HEK293T (cell line): ENCODE results near the gene PRKCE.

Experiments used
- CTCF ChIA-PET: fragments of 350-600 bp; formaldehyde crosslinking; extraction: SDS; loops from one replicate; lab custom pipeline; 2021; ENCODE audit warnings: antibody characterized with exemption, inconsistent platforms; lab: Yijun Ruan, JAX
- POLR2A ChIA-PET: fragments of 350-600 bp; formaldehyde crosslinking; extraction: SDS; loops from one replicate; lab custom pipeline; 2020; ENCODE audit warnings: antibody characterized with exemption, inconsistent platforms; lab: Yijun Ruan, JAX
- DNase-seq: peaks from one replicate; pipeline ENCODE4 v3.0.0; 2012; ENCODE audit warnings: mixed read lengths; ENCODE audit errors: extremely low spot score
- ARNT ChIP-seq: fragments of 450-650 bp; IDR thresholded peaks from 2 replicates; pipeline ENCODE4 v1.6.1; 2017; ENCODE audit warnings: mild to moderate bottlenecking
- BHLHE40 ChIP-seq: fragments of 450-650 bp; IDR thresholded peaks from 2 replicates; pipeline ENCODE4 v1.6.1; 2016; ENCODE audit warnings: mild to moderate bottlenecking, moderate library complexity, borderline replicate concordance
- CTBP1 ChIP-seq: fragments of 450-650 bp; IDR thresholded peaks from 2 replicates; pipeline ENCODE4 v1.6.1; 2016; ENCODE audit warnings: borderline replicate concordance
- ELF4 ChIP-seq: fragments of 450-650 bp; IDR thresholded peaks from 2 replicates; pipeline ENCODE4 v1.6.1; 2017; ENCODE audit warnings: antibody characterized with exemption
- FOXA1 ChIP-seq: fragments of 450-650 bp; IDR thresholded peaks from 2 replicates; pipeline ENCODE4 v1.6.1; 2016; ENCODE audit warnings: mild to moderate bottlenecking
- FOXK2 ChIP-seq: fragments of 450-650 bp; IDR thresholded peaks from 2 replicates; pipeline ENCODE4 v1.6.1; 2016; ENCODE audit warnings: mild to moderate bottlenecking
- FOXM1 ChIP-seq: fragments of 450-650 bp; IDR thresholded peaks from 2 replicates; pipeline ENCODE4 v1.6.1; 2017; ENCODE audit warnings: mild to moderate bottlenecking, borderline replicate concordance
- HDGF ChIP-seq: fragments of 450-650 bp; IDR thresholded peaks from 2 replicates; pipeline ENCODE4 v1.6.1; 2017; ENCODE audit warnings: antibody characterized with exemption, borderline replicate concordance
- L3MBTL2 ChIP-seq: fragments of 450-650 bp; conservative IDR thresholded peaks from 2 replicates; pipeline ENCODE4 v1.6.1; 2016; ENCODE audit warnings: mild to moderate bottlenecking
- LEF1 ChIP-seq: fragments of 450-650 bp; IDR thresholded peaks from 2 replicates; pipeline ENCODE4 v1.6.1; 2017; ENCODE audit warnings: mild to moderate bottlenecking, borderline replicate concordance
- NFRKB ChIP-seq: fragments of 450-650 bp; IDR thresholded peaks from 2 replicates; pipeline ENCODE4 v1.6.1; 2016; ENCODE audit warnings: mild to moderate bottlenecking, moderate library complexity
- PKNOX1 ChIP-seq: fragments of 450-650 bp; IDR thresholded peaks from 2 replicates; pipeline ENCODE4 v1.6.1; 2016
- SP1 ChIP-seq: fragments of 450-650 bp; IDR thresholded peaks from 2 replicates; pipeline ENCODE4 v1.6.1; 2017
- SUZ12 ChIP-seq: fragments of 450-650 bp; IDR thresholded peaks from 2 replicates; pipeline ENCODE4 v1.6.1; 2016; ENCODE audit warnings: mild to moderate bottlenecking
- TARDBP ChIP-seq: fragments of 450-650 bp; IDR thresholded peaks from 2 replicates; pipeline ENCODE4 v1.6.1; 2016
- ZNF384 ChIP-seq: fragments of 450-650 bp; IDR thresholded peaks from 2 replicates; pipeline ENCODE4 v1.6.1; 2016

PRKCE gene

GRCh38 chr2:46050027-46050426 lies 398.6 kb downstream of the PRKCE start:
- no peak for DNase-seq
- CTCF ChIA-PET: no interaction called here
- no peak for TF ChIP-seq ZNF384
- no peak for TF ChIP-seq PKNOX1
- no peak for TF ChIP-seq HDGF
- TF ChIP-seq NFRKB: no peak
- TF ChIP-seq FOXA1: no peak
- no peak for TF ChIP-seq ELF4
- no peak for TF ChIP-seq FOXM1
- TF ChIP-seq TARDBP: no peak
- no peak for TF ChIP-seq ARNT
- TF ChIP-seq LEF1: no peak
- no peak for TF ChIP-seq BHLHE40
- TF ChIP-seq SP1: no peak
- no peak for TF ChIP-seq SUZ12
- POLR2A ChIA-PET: no interaction called here

GRCh38 chr2:46050489-46050888 lies 399.0 kb downstream of the PRKCE start:
- no peak for DNase-seq
- no peak for TF ChIP-seq ARNT
- ChIA-PET CTCF (no interaction called here), POLR2A (no interaction called here)

GRCh38 chr2:46051085-46051484 lies 399.6 kb downstream of the PRKCE start:
- CTCF ChIA-PET: interaction anchor here (1.6 kb wide), 1 partner anchor 12 kb away, joined by 5 read pairs; no protein-coding TSS in a partner anchor
- TF ChIP-seq CTBP1 (no peak), HDGF (no peak), L3MBTL2 (no peak), LEF1 (no peak), PKNOX1 (no peak)
- no peak for DNase-seq
- POLR2A ChIA-PET: no interaction called here

- ChIA-PET CTCF (no interaction called here), POLR2A (no interaction called here)
- DNase-seq: no peak
- TF ChIP-seq CTBP1: no peak
- no peak for TF ChIP-seq ELF4
- TF ChIP-seq FOXM1: no peak
- no peak for TF ChIP-seq SP1
- TF ChIP-seq PKNOX1: no peak
- no peak for TF ChIP-seq HDGF
Measured at GRCh38 chr2:46053564-46053963, 402.1 kb downstream of the PRKCE start.

- TF ChIP-seq FOXA1: no peak
- no peak for DNase-seq
- CTCF ChIA-PET: no interaction called here
- POLR2A ChIA-PET: interaction anchor here (1.0 kb wide), 1 partner anchor 34 kb away, joined by 3 read pairs; no protein-coding TSS in a partner anchor
Measured at GRCh38 chr2:46056541-46056940, 405.1 kb downstream of the PRKCE start.

GRCh38 chr2:46058140-46058539 lies 406.7 kb downstream of the PRKCE start:
- no peak for DNase-seq
- POLR2A ChIA-PET: no interaction called here
- CTCF ChIA-PET: no interaction called here
- TF ChIP-seq ZNF384 (no peak), FOXK2 (no peak), BHLHE40 (no peak), TARDBP (no peak), HDGF (no peak), FOXM1 (no peak), SUZ12 (no peak), LEF1 (no peak), ELF4 (no peak), SP1 (no peak), PKNOX1 (no peak), ARNT (no peak), FOXA1 (no peak), CTBP1 (no peak), L3MBTL2 (no peak), NFRKB (no peak)
